ENCODE measurements around the gene SLC6A6.
"Not testable (repeated sequence)": the region's sequence is repeated elsewhere in the genome, so short reads cannot be mapped to it uniquely, and the experiment has no call there.

Gene SLC6A6

DNA sequence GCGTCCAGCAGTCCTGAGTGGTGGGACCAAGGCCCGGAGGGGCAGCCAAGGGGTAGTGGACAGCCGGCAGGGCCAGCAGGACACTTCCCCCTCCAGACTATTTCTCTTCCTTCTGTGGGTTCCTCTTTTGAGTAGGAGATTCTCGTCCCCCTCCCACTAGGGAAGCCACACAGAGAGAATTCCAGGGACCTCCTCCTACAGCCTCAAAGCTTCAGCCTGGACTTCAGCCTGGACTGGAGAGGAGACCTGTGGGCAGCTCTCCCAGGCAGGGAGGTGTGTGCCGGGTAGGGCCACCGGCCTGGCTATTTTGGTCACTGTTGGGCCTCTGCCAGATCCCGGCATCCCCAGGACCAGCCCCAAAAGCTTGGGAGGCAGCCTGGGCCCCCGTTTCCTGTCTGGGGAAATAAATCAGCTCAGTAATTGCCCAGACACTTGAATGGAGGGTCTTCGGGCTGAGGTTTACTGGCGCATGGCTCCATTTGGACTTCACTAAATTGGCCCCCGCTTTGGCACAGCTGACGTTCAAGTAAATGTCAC is 1.3 kb downstream of the SLC6A6 start:
- DNase-seq, result no peak

GRCh38 chr3:14404186-14404585 is 1.8 kb downstream of the SLC6A6 start:
- DNase-seq, result no peak

- no peak for DNase-seq
These were observed 2.4 kb downstream of the SLC6A6 start for GRCh38 chr3:14404631-14405359.

GRCh38 chr3:14405360-14406238 is 3.2 kb downstream of the SLC6A6 start:
- no peak for DNase-seq

- no peak for DNase-seq
These were observed 3.9 kb downstream of the SLC6A6 start for GRCh38 chr3:14406336-14406735.

DNA sequence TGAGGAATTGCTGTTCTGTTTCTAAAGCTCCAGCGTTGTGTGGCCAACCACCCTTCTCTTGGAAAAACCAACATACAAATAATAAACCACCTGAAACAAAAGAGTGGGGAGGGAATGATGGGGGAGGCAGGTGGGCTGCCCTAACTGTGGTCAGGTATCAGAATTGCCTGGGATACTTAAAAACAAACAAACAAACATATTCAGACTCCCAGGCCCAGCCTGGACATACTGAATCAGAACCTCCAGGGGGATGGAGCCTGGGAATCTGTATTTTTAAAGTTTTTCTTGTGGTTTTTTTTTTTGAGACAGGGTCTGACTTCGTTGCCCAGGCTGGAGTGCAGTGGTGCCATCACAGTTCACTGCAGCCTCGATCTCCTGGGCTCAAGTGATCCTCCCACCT is 4.4 kb downstream of the SLC6A6 start:
- no peak for DNase-seq

- DNase-seq, result no peak
These were observed 4.8 kb downstream of the SLC6A6 start for GRCh38 chr3:14407203-14407602.

DNA sequence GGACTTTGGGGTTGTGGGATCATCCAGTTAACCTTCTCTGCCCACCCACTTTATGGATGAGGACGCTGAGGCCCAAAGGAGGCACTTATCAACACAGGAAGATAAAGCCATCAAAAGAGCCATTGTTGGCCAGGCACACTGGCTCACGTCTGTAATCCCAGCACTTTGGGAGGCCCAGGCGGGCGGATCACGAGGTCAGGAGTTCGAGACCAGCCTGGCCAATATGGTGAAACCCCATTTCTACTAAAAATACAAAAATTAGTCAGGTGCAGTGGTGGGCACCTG is 7.3 kb downstream of the SLC6A6 start:
- DNase-seq, result not testable (repeated sequence)

DNA sequence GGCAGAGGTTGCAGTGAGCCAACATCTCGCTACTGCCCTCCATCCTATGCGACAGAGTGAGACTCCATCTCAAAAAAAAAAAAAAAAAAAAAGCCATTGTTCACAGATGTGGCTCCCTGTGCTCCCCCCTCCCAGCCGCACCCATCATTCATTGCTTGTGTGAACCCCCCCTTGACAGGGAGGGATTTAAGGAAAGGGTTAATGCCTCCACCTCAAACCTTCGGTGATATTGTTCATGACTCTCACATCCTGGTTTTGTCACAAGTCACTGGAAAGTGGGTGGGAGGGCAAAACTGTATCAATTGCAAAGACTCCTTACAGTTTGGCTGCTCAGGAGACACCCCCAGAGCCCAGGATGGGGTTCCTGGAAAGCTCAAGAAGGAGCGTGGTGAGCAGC is 7.7 kb downstream of the SLC6A6 start:
- DNase-seq, result no peak

DNA sequence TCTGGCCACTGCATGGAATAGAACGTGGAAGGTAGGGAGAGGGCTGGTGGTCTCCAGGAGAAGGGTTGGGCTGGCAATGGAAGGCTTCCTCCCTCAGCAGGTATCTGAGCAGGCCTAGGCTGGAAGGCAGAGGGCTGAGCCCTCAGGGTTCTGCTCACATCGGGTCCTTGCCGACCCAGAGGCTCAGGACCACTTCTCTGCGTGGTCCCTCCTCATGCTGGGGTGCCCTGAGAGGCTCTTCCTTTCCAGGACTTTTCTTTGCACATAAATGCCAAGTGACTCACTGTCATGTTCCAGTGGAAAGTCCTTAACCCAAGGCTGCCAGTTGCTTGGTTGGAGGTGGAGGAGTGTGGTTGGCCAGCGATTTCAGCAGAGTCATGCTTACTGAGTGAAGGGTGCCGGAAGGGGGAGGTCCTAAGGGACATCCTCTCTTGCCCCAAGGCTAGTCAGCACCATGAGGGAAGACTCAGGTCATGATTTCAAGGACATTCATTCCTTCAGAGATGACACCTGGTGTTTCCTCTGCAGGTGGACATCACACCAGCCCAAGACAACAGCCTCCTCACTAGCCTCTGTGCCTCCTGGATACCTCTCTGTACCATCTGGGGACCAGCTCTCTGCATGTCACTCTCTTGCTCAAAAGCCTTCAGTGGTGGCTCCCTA is 8.2 kb downstream of the SLC6A6 start:
- DNase-seq, result no peak

DNA sequence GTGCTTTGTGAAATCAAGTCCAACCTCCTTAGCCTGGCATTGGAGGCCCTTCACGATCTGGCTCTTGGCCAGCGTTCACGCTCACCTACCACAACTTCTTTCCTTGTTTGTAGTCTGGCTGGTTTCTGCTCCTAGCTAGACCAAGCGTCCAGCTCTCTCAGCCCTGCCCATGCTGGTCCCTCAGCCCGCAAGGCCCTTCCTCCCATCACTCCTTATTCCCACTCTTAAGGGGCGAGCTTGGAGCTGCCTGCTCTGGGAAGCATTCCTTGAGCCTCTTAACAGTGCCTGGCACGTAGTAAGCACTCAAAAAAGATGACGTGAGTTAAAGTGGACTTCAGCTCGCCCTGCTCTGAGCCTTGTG is 8.7 kb downstream of the SLC6A6 start:
- no peak for DNase-seq

- no peak for DNase-seq
These were observed 9.6 kb downstream of the SLC6A6 start for GRCh38 chr3:14411988-14412387.

DNA sequence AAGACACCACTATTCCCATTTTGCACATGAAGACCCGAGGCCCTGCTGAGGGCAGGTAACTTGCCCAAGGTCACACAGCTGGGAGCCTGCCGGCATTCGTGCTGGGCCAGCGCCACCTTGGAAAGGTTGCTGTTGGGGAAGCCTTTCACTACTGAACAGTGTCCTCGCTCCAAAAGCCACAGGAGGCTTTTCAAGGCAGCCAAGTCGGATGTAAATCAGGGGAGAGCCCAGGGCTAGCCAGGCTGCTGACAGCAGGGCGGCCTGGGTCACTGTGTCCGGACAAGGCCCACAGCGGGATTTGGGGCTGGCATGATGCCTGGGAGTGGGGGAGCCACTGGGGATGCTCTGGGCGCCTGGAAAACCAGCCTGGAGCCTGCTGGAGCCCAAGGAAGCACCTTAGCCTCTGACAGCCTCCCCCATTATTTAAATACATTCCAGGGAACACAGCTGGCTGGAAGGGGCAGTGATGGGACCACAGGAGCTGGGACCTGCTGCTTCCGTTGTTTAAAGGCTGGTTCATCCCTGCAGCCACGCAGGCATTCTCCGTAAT is 10.5 kb downstream of the SLC6A6 start:
- no peak for DNase-seq

DNA sequence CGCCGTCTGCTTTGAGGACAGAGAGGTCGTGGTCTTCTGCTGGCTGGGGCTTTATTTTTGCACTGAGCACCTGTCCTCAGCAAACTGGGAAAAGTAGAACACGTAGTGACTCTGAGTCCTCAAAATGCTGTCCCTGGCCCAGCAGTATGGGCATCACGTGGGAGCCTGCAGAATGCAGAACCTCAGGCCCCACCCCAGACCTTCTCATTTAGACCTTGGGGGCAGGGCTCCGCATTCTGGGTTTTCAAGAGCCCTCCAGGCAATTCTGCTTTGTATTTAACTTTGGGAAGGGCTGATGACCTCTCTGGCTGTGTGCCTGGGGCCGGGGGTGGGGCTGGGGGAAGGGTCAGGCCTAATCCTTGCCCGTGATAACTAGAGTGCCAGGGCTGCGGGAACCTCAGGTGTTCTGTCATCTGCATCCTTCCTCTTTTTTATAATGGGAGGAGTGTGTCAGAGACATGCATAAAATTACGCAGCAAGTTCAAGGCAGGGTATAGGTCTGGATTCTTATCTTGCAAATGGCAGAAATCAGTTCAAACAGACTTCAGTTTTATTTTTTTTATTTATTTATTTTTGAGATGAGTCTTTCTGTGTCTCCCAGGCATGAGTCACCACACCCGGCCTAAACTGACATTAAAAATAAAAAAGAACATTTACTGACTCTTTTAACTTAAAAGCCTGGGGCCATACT is 11.1 kb downstream of the SLC6A6 start:
- no peak for DNase-seq

GRCh38 chr3:14414846-14415464 is 12.5 kb downstream of the SLC6A6 start:
- DNase-seq, result no peak

DNA sequence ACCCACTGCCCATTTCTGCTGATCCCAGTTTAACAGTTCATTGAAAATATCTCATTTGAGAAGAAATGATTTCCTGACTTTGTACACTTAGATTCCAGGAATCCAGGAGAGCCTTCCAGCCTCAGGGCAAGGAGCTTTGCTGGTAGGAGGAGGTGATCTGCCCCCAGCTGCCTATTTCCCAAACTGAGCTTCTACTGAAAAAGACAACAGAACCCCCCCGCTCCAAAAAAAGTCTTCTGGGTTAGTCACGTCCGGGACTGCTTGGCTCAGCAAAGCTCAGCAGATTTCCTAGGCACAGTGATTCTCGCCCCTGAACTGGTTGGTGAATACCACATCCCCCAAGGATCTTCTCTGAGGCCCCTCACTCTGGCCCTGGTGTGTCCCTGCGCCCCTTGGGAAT is 13.1 kb downstream of the SLC6A6 start:
- DNase-seq, result no peak

- DNase-seq, result no peak
These were observed 14.0 kb downstream of the SLC6A6 start for GRCh38 chr3:14416453-14416852.

DNA sequence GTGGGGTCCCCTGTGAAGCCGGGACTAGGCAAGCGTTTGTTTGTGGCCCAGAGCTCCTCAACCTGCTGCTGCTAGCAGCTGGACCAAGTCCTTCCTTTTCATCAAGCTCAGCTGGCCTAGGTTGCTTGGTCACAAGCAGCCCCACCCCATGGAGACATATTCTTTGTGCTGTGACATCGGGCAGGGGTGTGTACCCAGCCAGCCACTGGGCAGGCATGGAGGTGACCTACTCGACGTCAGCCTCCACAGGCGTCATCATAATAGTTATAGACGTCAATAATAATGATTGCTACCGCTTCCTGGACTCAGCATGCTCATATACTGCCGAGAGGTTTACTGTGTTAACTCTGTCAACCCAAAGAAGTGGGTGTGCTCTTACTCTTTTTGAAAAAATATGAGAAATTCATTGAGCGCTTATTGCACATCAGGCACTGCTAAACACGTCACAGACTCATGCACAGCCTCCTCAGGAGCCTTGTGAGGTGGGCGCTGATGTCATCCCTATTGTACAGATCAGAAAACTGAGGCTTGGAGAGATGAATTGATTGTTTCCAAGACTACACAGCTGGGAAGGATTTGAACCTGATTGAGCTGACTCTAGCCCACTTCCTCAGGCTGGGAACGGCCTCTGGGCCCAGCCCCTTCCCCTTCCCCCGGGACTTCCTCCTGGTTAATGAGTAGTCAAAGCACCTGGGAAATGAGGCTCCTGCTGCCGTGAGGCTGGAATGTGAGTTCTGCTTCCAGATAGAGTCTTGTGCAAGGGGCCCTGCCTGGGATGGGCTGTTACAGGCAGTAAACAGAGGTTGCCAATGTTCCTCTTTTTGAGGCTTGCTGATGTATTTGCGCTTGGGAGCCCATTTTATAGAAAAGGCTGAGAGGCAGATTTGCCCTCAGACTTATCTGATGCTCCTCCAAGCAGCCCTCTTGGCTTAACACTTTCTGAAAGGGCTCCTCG is 16.2 kb downstream of the SLC6A6 start:
- no peak for DNase-seq

DNA sequence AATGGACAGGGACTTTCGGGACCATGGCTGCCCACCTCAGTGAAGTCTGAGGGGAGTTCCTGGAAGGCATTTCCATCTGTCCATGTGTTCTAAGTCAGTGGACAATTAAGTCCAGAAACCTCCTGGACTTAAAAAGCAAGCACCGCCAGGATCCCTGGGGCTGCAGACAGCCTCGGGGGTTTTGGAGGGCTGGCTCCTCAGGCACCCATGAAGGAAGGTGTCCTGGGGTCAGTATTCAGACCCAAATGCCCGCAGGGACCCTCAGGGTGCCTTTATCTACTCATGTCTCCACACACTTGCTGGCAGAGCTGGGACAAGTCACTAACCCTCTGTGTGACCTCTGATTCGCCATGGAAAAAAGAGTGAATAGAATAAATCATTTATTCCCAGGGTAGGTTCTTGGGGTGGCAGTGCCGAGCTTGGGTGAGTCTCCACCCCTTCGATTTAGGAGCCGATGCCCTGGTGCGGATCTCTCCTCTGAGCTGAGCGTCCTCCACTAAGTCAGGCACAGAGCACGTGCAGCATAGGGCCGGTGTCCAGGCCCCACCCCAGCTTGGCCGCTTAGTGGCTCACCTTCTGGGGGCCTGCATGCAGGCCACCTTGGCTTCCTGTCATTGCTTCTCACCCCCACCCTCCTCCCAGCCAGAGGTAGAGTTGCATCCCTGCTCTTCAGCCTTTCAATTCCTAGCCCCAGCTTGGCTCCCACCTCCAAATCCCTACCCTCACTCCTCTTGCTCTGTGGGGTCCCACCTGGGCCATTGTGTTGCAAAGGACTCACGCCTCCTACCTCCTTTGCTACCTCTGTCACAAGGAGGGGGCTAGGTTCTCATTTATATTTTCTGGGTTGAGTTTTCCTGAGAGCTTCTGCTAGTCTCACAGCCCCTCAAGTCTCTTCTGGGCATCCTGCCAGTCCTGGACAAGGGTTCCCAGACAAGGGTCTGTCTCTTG is 19.9 kb downstream of the SLC6A6 start:
- no peak for DNase-seq

DNA sequence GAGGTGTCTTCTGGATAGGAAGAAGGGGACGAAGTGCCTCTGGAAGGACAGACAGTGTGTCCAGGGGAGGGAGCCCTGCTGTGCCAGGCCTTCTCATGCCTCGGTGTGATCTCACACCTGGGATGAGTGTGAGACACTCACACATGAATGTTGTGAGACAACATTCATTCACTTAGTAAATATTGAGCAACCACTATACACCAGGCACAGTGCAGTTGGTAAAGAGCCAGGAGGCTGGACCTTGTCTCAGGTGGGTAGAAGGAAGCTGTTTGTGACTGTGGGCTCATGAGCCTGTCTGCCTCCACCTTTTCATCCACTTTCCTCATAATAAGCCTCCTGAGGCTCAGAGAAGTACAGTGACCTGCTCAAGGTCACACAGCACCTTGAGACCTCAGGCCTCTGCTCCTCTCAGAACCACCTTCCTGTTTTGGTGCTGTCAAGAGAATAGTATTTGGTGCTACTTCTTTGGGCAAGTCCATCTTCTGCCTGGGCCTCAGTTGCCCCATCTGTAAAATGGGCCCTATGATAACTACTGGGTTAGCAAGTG is 20.9 kb downstream of the SLC6A6 start:
- DNase-seq, result no peak
